Endothelial cell of umbilical vein (primary cell): ENCODE data around the gene HHIP.

Experiments used
- EZH2 ChIP-seq: IDR thresholded peaks from 2 replicates; pipeline ENCODE4 v1.6.1; 2012; ENCODE audit warnings: borderline replicate concordance, low read depth, mild to moderate bottlenecking, moderate library complexity, low read length, inconsistent platforms; ENCODE audit not compliant: severe bottlenecking
- JUN ChIP-seq: IDR thresholded peaks from 2 replicates; pipeline ENCODE4 v1.6.1; 2011; ENCODE audit warnings: borderline replicate concordance, low read depth; ENCODE audit not compliant: insufficient read length, insufficient read depth
- MAX ChIP-seq: IDR thresholded peaks from 2 replicates; pipeline ENCODE4 v1.6.1; 2011; ENCODE audit not compliant: insufficient read depth, insufficient read length
- MYC ChIP-seq: IDR thresholded peaks from one replicate; pipeline ENCODE4 v1.6.1; 2011; ENCODE audit warnings: mild to moderate bottlenecking, low read depth, low read length
- POLR2A ChIP-seq: IDR thresholded peaks from 2 replicates; pipeline ENCODE4 v1.6.1; 2012; ENCODE audit warnings: low read depth, mild to moderate bottlenecking, control low read depth, low read length
- POLR2AphosphoS5 ChIP-seq: IDR thresholded peaks from 2 replicates; pipeline ENCODE4 v1.6.1; 2012; ENCODE audit warnings: low read depth, mild to moderate bottlenecking, control low read depth, low read length, moderate library complexity; ENCODE audit not compliant: insufficient read depth
- TF ChIP-seq, protein P1 (sequence below), 2 donors: IDR thresholded peaks; 1 replicate in 1 of 2; 2 replicates in 1 of 2; pipeline ENCODE4 v1.5.1; 2011; ENCODE audit warnings: low read length in 2 of 2, mild to moderate bottlenecking in 2 of 2, moderate library complexity in 2 of 2, control low read depth in 1 of 2, inconsistent platforms in 1 of 2, low read depth in 1 of 2; ENCODE audit not compliant: insufficient read depth in 1 of 2; ENCODE audit errors: extremely low read depth in 1 of 2

DNA sequence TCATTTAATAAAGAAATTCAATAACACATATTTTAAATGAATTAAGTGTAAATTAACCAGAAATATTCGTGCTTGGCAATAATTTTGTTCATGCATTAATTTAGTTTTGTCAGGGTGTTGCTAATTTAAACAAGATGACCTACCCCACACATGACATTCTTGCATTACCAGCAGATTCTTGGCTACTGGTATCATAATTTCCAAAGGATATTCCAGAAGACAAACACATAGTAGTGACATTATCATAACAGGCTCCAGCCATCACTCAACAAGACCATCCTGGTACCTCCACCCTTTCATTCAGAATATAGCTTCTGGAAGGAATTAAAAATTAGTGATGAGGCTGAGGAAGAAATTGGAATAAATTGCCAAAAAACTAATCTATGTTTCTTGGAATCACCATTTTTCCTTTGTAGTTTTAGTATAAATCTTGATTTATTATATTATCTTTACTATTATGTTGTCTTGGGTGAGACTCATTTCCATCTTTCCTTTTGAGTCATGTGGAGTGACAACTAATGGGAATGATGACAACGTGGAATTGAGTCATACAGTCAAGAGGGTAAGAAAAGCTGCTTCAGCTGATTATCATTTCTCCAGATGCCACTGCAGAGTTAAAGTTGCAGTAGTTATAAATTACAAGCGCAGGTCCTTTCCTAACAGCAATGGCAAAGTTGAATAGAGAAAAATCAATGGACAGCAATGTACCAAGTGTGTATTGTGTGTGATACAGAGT lies 30.9 kb upstream of the HHIP start:
- TF ChIP-seq, protein P1, sequence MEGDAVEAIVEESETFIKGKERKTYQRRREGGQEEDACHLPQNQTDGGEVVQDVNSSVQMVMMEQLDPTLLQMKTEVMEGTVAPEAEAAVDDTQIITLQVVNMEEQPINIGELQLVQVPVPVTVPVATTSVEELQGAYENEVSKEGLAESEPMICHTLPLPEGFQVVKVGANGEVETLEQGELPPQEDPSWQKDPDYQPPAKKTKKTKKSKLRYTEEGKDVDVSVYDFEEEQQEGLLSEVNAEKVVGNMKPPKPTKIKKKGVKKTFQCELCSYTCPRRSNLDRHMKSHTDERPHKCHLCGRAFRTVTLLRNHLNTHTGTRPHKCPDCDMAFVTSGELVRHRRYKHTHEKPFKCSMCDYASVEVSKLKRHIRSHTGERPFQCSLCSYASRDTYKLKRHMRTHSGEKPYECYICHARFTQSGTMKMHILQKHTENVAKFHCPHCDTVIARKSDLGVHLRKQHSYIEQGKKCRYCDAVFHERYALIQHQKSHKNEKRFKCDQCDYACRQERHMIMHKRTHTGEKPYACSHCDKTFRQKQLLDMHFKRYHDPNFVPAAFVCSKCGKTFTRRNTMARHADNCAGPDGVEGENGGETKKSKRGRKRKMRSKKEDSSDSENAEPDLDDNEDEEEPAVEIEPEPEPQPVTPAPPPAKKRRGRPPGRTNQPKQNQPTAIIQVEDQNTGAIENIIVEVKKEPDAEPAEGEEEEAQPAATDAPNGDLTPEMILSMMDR (IDR thresholded peaks at IDR 0.05; ENCODE audit: extremely low read depth in 1 of 2, insufficient read depth in 1 of 2, low read depth in 1 of 2, low read length in 2 of 2): no peak
- no peak for TF ChIP-seq MAX
- TF ChIP-seq POLR2A: no peak
- TF ChIP-seq EZH2: no peak
- TF ChIP-seq POLR2AphosphoS5: no peak
- TF ChIP-seq JUN: peak; percentile 11
- TF ChIP-seq MYC: no peak
